ENCODE data around the gene CFP. TPM values are rescaled to one million over a fixed set of nuclear protein-coding genes. Genes with fewer than 3 reads are reported as not detected.
"Not testable (repeated sequence)": the region's sequence is repeated elsewhere in the genome, so short reads cannot be mapped to it uniquely, and the experiment has no call there.

Gene CFP
- polyA plus RNA-seq, 4 donors = 0.45 to 5.5 (median 4.0) TPM

GRCh38 chrX:47608130-47608810 is 21.5 kb downstream of the CFP start:
- DNase-seq (no peak), FAIRE-seq (no peak)
- no peaks in the 10 kb centered on the region for H3K9me3 ChIP-seq (ENCODE audit: control insufficient read depth in 2 of 2, insufficient read depth in 1 of 2, low read depth in 1 of 2, low read length in 1 of 2)
- H3K27me3 ChIP-seq (ENCODE audit: control insufficient read depth in 3 of 3, insufficient read depth in 3 of 3, low read length in 3 of 3) = no peaks in the 10 kb centered on the region
- no peak overlapping the region for H3K27ac ChIP-seq (ENCODE audit: low read depth in 1 of 3, low read length in 2 of 3)
- no peaks in the 10 kb centered on the region for H3K4me1 ChIP-seq (ENCODE audit: control insufficient read depth in 3 of 3, insufficient read depth in 2 of 3, low read depth in 1 of 3, low read length in 2 of 3)
- H3K4me3 ChIP-seq (ENCODE audit: low read depth in 1 of 3, low read length in 3 of 3) = no peak overlapping the region
- WGBS, 3 donors = 39 to 59% (median 50%) methylated on average over 8 to 9 of the region's 9 CpGs
- H3K36me3 ChIP-seq (ENCODE audit: control insufficient read depth in 3 of 3, insufficient read depth in 2 of 3, low read depth in 1 of 3, low read length in 3 of 3) = no peaks in the 10 kb centered on the region

- no peak for DNase-seq
- no peak for FAIRE-seq
- no peaks in the 10 kb centered on the region for H3K9me3 ChIP-seq (ENCODE audit: control insufficient read depth in 2 of 2, insufficient read depth in 1 of 2, low read depth in 1 of 2, low read length in 1 of 2)
- no peaks in the 10 kb centered on the region for H3K4me1 ChIP-seq (ENCODE audit: control insufficient read depth in 3 of 3, insufficient read depth in 2 of 3, low read depth in 1 of 3, low read length in 2 of 3)
- H3K27me3 ChIP-seq (ENCODE audit: control insufficient read depth in 3 of 3, insufficient read depth in 3 of 3, low read length in 3 of 3) = no peaks in the 10 kb centered on the region
- H3K27ac ChIP-seq (ENCODE audit: low read depth in 1 of 3, low read length in 2 of 3) = no peak overlapping the region
- no peak overlapping the region for H3K4me3 ChIP-seq (ENCODE audit: low read depth in 1 of 3, low read length in 3 of 3)
- no peaks in the 10 kb centered on the region for H3K36me3 ChIP-seq (ENCODE audit: control insufficient read depth in 3 of 3, insufficient read depth in 2 of 3, low read depth in 1 of 3, low read length in 3 of 3)
Observed at GRCh38 chrX:47607091-47607490, 22.6 kb downstream of the CFP start.

GRCh38 chrX:47605024-47605423 is 24.7 kb downstream of the CFP start:
- no peak for DNase-seq

GRCh38 chrX:47603125-47603524 is 26.6 kb downstream of the CFP start:
- H3K9me3 ChIP-seq (ENCODE audit: control insufficient read depth in 2 of 2, insufficient read depth in 1 of 2, low read depth in 1 of 2, low read length in 1 of 2); FAIRE-seq; DNase-seq; H3K27me3 ChIP-seq (ENCODE audit: control insufficient read depth in 3 of 3, insufficient read depth in 3 of 3, low read length in 3 of 3); H3K27ac ChIP-seq (ENCODE audit: low read depth in 1 of 3, low read length in 2 of 3); H3K4me3 ChIP-seq (ENCODE audit: low read depth in 1 of 3, low read length in 3 of 3); H3K4me1 ChIP-seq (ENCODE audit: control insufficient read depth in 3 of 3, insufficient read depth in 2 of 3, low read depth in 1 of 3, low read length in 2 of 3); H3K36me3 ChIP-seq (ENCODE audit: control insufficient read depth in 3 of 3, insufficient read depth in 2 of 3, low read depth in 1 of 3, low read length in 3 of 3): not testable (repeated sequence)
- WGBS, 3 donors = 82 to 100% (median 98%) methylated on average over 4 of the region's 4 CpGs

More at GRCh38 chrX:47605024-47605423, 24.7 kb downstream of the CFP start:
- FAIRE-seq = no peak
- Histone ChIP-seq H3K4me3 (ENCODE audit: low read depth in 1 of 3, low read length in 3 of 3) (no peak overlapping the region), H3K27ac (ENCODE audit: low read depth in 1 of 3, low read length in 2 of 3) (no peak overlapping the region), H3K9me3 (ENCODE audit: control insufficient read depth in 2 of 2, insufficient read depth in 1 of 2, low read depth in 1 of 2, low read length in 1 of 2) (no peaks in the 10 kb centered on the region), H3K36me3 (ENCODE audit: control insufficient read depth in 3 of 3, insufficient read depth in 2 of 3, low read depth in 1 of 3, low read length in 3 of 3) (no peaks in the 10 kb centered on the region), H3K4me1 (ENCODE audit: control insufficient read depth in 3 of 3, insufficient read depth in 2 of 3, low read depth in 1 of 3, low read length in 2 of 3) (no peaks in the 10 kb centered on the region), H3K27me3 (ENCODE audit: control insufficient read depth in 3 of 3, insufficient read depth in 3 of 3, low read length in 3 of 3) (no peaks in the 10 kb centered on the region)
- WGBS, 3 donors = 48 to 62% (median 60%) methylated on average over 9 of the region's 9 CpGs

GRCh38 chrX:47597222-47597621 is 32.5 kb downstream of the CFP start:
- H3K27ac ChIP-seq (ENCODE audit: low read depth in 1 of 3, low read length in 2 of 3) = no peak overlapping the region
- 80 to 94% (median 88%) methylated on average over 3 of the region's 3 CpGs for WGBS, 3 donors
- no peak for DNase-seq
- no peaks in the 10 kb centered on the region for H3K36me3 ChIP-seq (ENCODE audit: control insufficient read depth in 3 of 3, insufficient read depth in 2 of 3, low read depth in 1 of 3, low read length in 3 of 3)
- no peak for FAIRE-seq
- no peaks in the 10 kb centered on the region for H3K9me3 ChIP-seq (ENCODE audit: control insufficient read depth in 2 of 2, insufficient read depth in 1 of 2, low read depth in 1 of 2, low read length in 1 of 2)
- no peaks in the 10 kb centered on the region for H3K27me3 ChIP-seq (ENCODE audit: control insufficient read depth in 3 of 3, insufficient read depth in 3 of 3, low read length in 3 of 3)
- H3K4me1 ChIP-seq (ENCODE audit: control insufficient read depth in 3 of 3, insufficient read depth in 2 of 3, low read depth in 1 of 3, low read length in 2 of 3) = no peaks in the 10 kb centered on the region
- no peak overlapping the region for H3K4me3 ChIP-seq (ENCODE audit: low read depth in 1 of 3, low read length in 3 of 3)

GRCh38 chrX:47596256-47596655 is 33.5 kb downstream of the CFP start:
- no peak for FAIRE-seq
- Histone ChIP-seq H3K36me3 (ENCODE audit: control insufficient read depth in 3 of 3, insufficient read depth in 2 of 3, low read depth in 1 of 3, low read length in 3 of 3) (no peaks in the 10 kb centered on the region), H3K27ac (ENCODE audit: low read depth in 1 of 3, low read length in 2 of 3) (no peak overlapping the region), H3K27me3 (ENCODE audit: control insufficient read depth in 3 of 3, insufficient read depth in 3 of 3, low read length in 3 of 3) (no peaks in the 10 kb centered on the region), H3K4me1 (ENCODE audit: control insufficient read depth in 3 of 3, insufficient read depth in 2 of 3, low read depth in 1 of 3, low read length in 2 of 3) (no peaks in the 10 kb centered on the region), H3K9me3 (ENCODE audit: control insufficient read depth in 2 of 2, insufficient read depth in 1 of 2, low read depth in 1 of 2, low read length in 1 of 2) (no peaks in the 10 kb centered on the region), H3K4me3 (ENCODE audit: low read depth in 1 of 3, low read length in 3 of 3) (no peak overlapping the region)
- 78 to 84% (median 79%) methylated on average over 2 of the region's 2 CpGs for WGBS, 3 donors
- DNase-seq = no peak

GRCh38 chrX:47595716-47596251 is 33.9 kb downstream of the CFP start:
- Histone ChIP-seq H3K4me1 (ENCODE audit: control insufficient read depth in 3 of 3, insufficient read depth in 2 of 3, low read depth in 1 of 3, low read length in 2 of 3) (no peaks in the 10 kb centered on the region), H3K27ac (ENCODE audit: low read depth in 1 of 3, low read length in 2 of 3) (peak overlapping the region in 1 of 3 donors; percentile 44), H3K4me3 (ENCODE audit: low read depth in 1 of 3, low read length in 3 of 3) (no peak overlapping the region), H3K9me3 (ENCODE audit: control insufficient read depth in 2 of 2, insufficient read depth in 1 of 2, low read depth in 1 of 2, low read length in 1 of 2) (no peaks in the 10 kb centered on the region), H3K27me3 (ENCODE audit: control insufficient read depth in 3 of 3, insufficient read depth in 3 of 3, low read length in 3 of 3) (no peaks in the 10 kb centered on the region), H3K36me3 (ENCODE audit: control insufficient read depth in 3 of 3, insufficient read depth in 2 of 3, low read depth in 1 of 3, low read length in 3 of 3) (no peaks in the 10 kb centered on the region)
- FAIRE-seq (no peak), DNase-seq (no peak)
- 39 to 76% (median 46%) methylated on average over 1 of the region's 1 CpG for WGBS, 3 donors

GRCh38 chrX:47593522-47593921 is 36.2 kb downstream of the CFP start:
- DNase-seq = no peak
- WGBS, 3 donors = 53 to 77% (median 73%) methylated on average over 4 of the region's 4 CpGs
- FAIRE-seq = no peak
- no peaks in the 10 kb centered on the region for H3K9me3 ChIP-seq (ENCODE audit: control insufficient read depth in 2 of 2, insufficient read depth in 1 of 2, low read depth in 1 of 2, low read length in 1 of 2)
- H3K4me3 ChIP-seq (ENCODE audit: low read depth in 1 of 3, low read length in 3 of 3) = no peak overlapping the region
- H3K4me1 ChIP-seq (ENCODE audit: control insufficient read depth in 3 of 3, insufficient read depth in 2 of 3, low read depth in 1 of 3, low read length in 2 of 3) = no peaks in the 10 kb centered on the region
- no peaks in the 10 kb centered on the region for H3K36me3 ChIP-seq (ENCODE audit: control insufficient read depth in 3 of 3, insufficient read depth in 2 of 3, low read depth in 1 of 3, low read length in 3 of 3)
- H3K27ac ChIP-seq (ENCODE audit: low read depth in 1 of 3, low read length in 2 of 3) = no peak overlapping the region
- H3K27me3 ChIP-seq (ENCODE audit: control insufficient read depth in 3 of 3, insufficient read depth in 3 of 3, low read length in 3 of 3) = no peaks in the 10 kb centered on the region

GRCh38 chrX:47590984-47591383 is 38.7 kb downstream of the CFP start:
- H3K9me3 ChIP-seq (ENCODE audit: control insufficient read depth in 2 of 2, insufficient read depth in 1 of 2, low read depth in 1 of 2, low read length in 1 of 2) = no peaks in the 10 kb centered on the region
- peaks cover 0 to 2% (median 0%) of the 10 kb centered on the region in 3 donors for H3K36me3 ChIP-seq (ENCODE audit: control insufficient read depth in 3 of 3, insufficient read depth in 2 of 3, low read depth in 1 of 3, low read length in 3 of 3)
- H3K4me1 ChIP-seq (ENCODE audit: control insufficient read depth in 3 of 3, insufficient read depth in 2 of 3, low read depth in 1 of 3, low read length in 2 of 3) = no peaks in the 10 kb centered on the region
- H3K27ac ChIP-seq (ENCODE audit: low read depth in 1 of 3, low read length in 2 of 3) = no peak overlapping the region
- DNase-seq (no peak), FAIRE-seq (no peak)
- H3K27me3 ChIP-seq (ENCODE audit: control insufficient read depth in 3 of 3, insufficient read depth in 3 of 3, low read length in 3 of 3) = no peaks in the 10 kb centered on the region
- WGBS, 3 donors = 71 to 85% (median 80%) methylated on average over 5 of the region's 5 CpGs
- H3K4me3 ChIP-seq (ENCODE audit: low read depth in 1 of 3, low read length in 3 of 3) = no peak overlapping the region

All from small intestine (tissue), 7 donors.